B cell (primary cell): Measurements from ENCODE around the gene MYL11. TPM values are rescaled to one million over a fixed set of nuclear protein-coding genes. Genes with fewer than 3 reads are reported as not detected.
A peak's percentile ranks its signal among the peaks of the same experiment; 100 is the strongest.

Experiments used
- ATAC-seq: fragments of 200-7000 bp; cut with Tn5 transposase; one replicate; pipeline ENCODE4 v1.10.0; 2021; ENCODE audit warnings: low read depth, mild to moderate bottlenecking, moderate number of reproducible peaks, moderate library complexity
- CTCF ChIA-PET: fragments of 350-600 bp; sonication (Branson Sonifier 250); formaldehyde crosslinking; loops from one replicate; lab custom pipeline; 2021; ENCODE audit warnings: antibody characterized with exemption, inconsistent platforms; lab: Charles Lee
- POLR2A ChIA-PET: fragments of 350-600 bp; sonication (Branson Sonifier 250); formaldehyde crosslinking; loops from one replicate; lab custom pipeline; 2021; ENCODE audit warnings: antibody characterized with exemption; lab: Charles Lee
- DNase-seq: peaks from one replicate; pipeline ENCODE4 v3.0.0; 2013
- H2AFZ ChIP-seq: 2 replicates; pipeline ENCODE4 v1.6.1; 2012; ENCODE audit warnings: mild to moderate bottlenecking, low read depth, low read length; ENCODE audit not compliant: insufficient read depth, poor library complexity, severe bottlenecking
- H3K27ac ChIP-seq, 2 donors: 1 replicate in 1 of 2; 2 replicates in 1 of 2; pipeline ENCODE4 v1.5.1; 2012 to 2013; ENCODE audit warnings: low read length in 2 of 2, mild to moderate bottlenecking in 2 of 2, moderate library complexity in 1 of 2
- H3K27me3 ChIP-seq, 4 experiments: fragments of 200-600 bp in 1 of 4; sonication (generic) in 1 of 4; replicated peaks in 1 of 4; 1 replicate in 2 of 4; 2 replicates in 2 of 4; pipeline versions ENCODE4 v1.6.1 to v1.7.0; 2013 to 2016; ENCODE audit warnings: low read length in 3 of 4, mild to moderate bottlenecking in 2 of 4, mixed read lengths in 1 of 4, moderate library complexity in 1 of 4; ENCODE audit not compliant: insufficient read depth in 4 of 4, control insufficient read depth in 3 of 4; ENCODE audit errors: control extremely low read depth in 1 of 4
- H3K36me3 ChIP-seq, 2 experiments: replicated peaks in 1 of 2; 1 replicate in 1 of 2; 2 replicates in 1 of 2; pipeline versions ENCODE4 v1.6.1 to v1.7.1; 2013; ENCODE audit warnings: low read length in 1 of 2; ENCODE audit not compliant: insufficient read depth in 2 of 2, control insufficient read depth in 1 of 2; ENCODE audit errors: control extremely low read depth in 1 of 2, extremely low read depth in 1 of 2
- H3K4me1 ChIP-seq, 2 donors: fragments of 200-600 bp in 1 of 2; sonication (generic) in 1 of 2; 1 replicate in 1 of 2; 2 replicates in 1 of 2; pipeline versions ENCODE4 v1.5.1 to v1.6.1; 2013 to 2017; ENCODE audit warnings: low read length in 2 of 2; ENCODE audit not compliant: control insufficient read depth in 2 of 2, insufficient read depth in 2 of 2
- H3K4me2 ChIP-seq: replicated peaks from 2 replicates; pipeline ENCODE3; 2012; ENCODE audit warnings: mild to moderate bottlenecking, low read depth, low read length; ENCODE audit not compliant: poor library complexity, severe bottlenecking
- H3K4me3 ChIP-seq, 5 experiments: fragments of 200-600 bp in 1 of 5; sonication (generic) in 1 of 5; 1 replicate in 3 of 5; 2 replicates in 2 of 5; pipeline versions ENCODE4 v1.5.1 to v1.7.0; 2011 to 2016; ENCODE audit warnings: low read length in 4 of 5, mild to moderate bottlenecking in 4 of 5, low read depth in 2 of 5, control low read depth in 1 of 5, moderate library complexity in 1 of 5; ENCODE audit not compliant: insufficient read depth in 1 of 5; ENCODE audit errors: control extremely low read depth in 1 of 5, extremely low read depth in 1 of 5
- H3K79me2 ChIP-seq: fragments of 200-600 bp; sonication (generic); one replicate; pipeline ENCODE4 v1.6.0; 2016; ENCODE audit warnings: low read length; ENCODE audit not compliant: control insufficient read depth, insufficient read depth
- H3K9ac ChIP-seq: fragments of 200-600 bp; sonication (generic); 2 replicates; pipeline ENCODE4 v1.6.1; 2017; ENCODE audit warnings: mild to moderate bottlenecking, low read length, moderate library complexity
- H3K9me3 ChIP-seq, 3 donors: one replicate each; pipeline versions ENCODE4 v1.6.1 to v1.7.1; 2013; ENCODE audit warnings: low read length in 2 of 3; ENCODE audit not compliant: control insufficient read depth in 2 of 3, insufficient read depth in 1 of 3; ENCODE audit errors: control extremely low read depth in 1 of 3
- H4K20me1 ChIP-seq: 2 replicates; pipeline ENCODE4 v1.6.0; 2012; ENCODE audit warnings: mild to moderate bottlenecking, low read length; ENCODE audit not compliant: insufficient read depth, control insufficient read depth, poor library complexity, severe bottlenecking
- H3K27ac Mint-ChIP-seq: one replicate; pipeline ENCODE4 v1.8.0; 2021; ENCODE audit warnings: mixed read lengths
- H3K27me3 Mint-ChIP-seq: one replicate; pipeline ENCODE4 v1.8.0; 2021; ENCODE audit warnings: mixed read lengths
- H3K4me1 Mint-ChIP-seq: one replicate; pipeline ENCODE4 v1.8.0; 2021; ENCODE audit warnings: mixed read lengths
- H3K4me3 Mint-ChIP-seq: one replicate; pipeline ENCODE4 v1.8.0; 2021; ENCODE audit warnings: mixed read lengths
- H3K9me3 Mint-ChIP-seq: one replicate; pipeline ENCODE4 v1.8.0; 2022; ENCODE audit warnings: mixed read lengths; ENCODE audit not compliant: insufficient read depth
- EZH2 ChIP-seq: IDR thresholded peaks from 2 replicates; pipeline ENCODE4 v1.6.1; 2012; ENCODE audit warnings: borderline replicate concordance, low read depth, mild to moderate bottlenecking, moderate library complexity, low read length; ENCODE audit not compliant: insufficient read depth, poor library complexity, severe bottlenecking
- WGBS: methylation state at CpG from one replicate; pipeline ENCODE4 v1.1.5; 2013; ENCODE audit warnings: missing lambda C conversion rate; ENCODE audit not compliant: insufficient coverage; 5-methylcytosine and 5-hydroxymethylcytosine counted together
- intact Hi-C: fragments of 100-400 bp; cut with micrococcal nuclease; formaldehyde crosslinking; loops from one replicate; pipeline ENCODE4 v1.10.0; 2022
- polyA plus RNA-seq: library from polyadenylated mRNA; depleted of rRNA; stranded (reverse); fragments of >200 nt; gene quantifications from 2 replicates; pipeline ENCODE4 v1.2.3, GENCODE V29; 2012
- total RNA-seq, 2 donors: library from RNA; stranded (reverse); fragments of 120-200 nt in 1 of 2; gene quantifications; 1 replicate in 1 of 2; 2 replicates in 1 of 2; pipeline versions ENCODE4 v1.2.3 to v1.2.4, GENCODE V29; 2013 to 2022
- TF ChIP-seq, protein P1 (sequence below): fragments of 200-600 bp; IDR thresholded peaks from one replicate; pipeline ENCODE4 v1.8.0; 2022; ENCODE audit warnings: antibody characterized with exemption, mild to moderate bottlenecking

MYL11 gene
- total and polyA plus RNA-seq, 2 donors (not counting 1 experiment from before 2014, with no cell fraction given): 3.6 TPM; not detected in 1

DNA sequence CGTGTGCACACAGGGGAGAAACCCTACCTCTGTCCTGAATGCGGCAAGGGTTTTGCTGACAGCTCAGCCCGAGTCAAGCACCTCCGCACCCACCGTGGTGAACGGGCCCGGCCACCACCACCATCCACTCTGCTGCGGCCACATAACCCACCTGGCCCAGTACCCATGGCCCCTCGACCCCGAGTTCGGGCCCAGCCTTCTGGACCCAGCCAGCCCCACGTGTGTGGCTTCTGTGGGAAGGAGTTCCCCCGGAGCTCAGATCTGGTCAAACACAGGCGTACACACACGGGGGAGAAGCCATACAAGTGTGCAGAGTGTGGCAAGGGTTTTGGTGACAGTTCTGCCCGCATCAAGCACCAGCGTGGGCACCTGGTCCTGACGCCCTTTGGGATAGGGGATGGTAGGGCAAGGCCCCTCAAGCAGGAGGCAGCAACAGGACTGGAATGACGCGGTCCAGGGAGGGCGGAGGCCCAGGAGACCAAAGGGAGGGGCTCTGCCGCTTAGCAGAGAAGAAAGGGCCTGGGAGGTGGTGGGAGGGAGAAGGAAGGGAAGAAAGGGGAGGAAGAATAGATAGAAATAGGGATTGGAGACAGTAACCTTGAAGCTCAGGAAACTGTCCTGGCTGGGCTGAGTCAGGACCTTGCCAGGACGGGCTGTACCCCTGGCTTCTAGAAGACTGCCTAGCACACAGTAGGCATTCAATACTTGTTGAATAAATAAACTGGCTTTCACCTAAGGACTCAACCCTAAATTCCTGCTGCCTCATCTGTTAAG lies 24.2 kb downstream of the MYL11 start:
- Mint-ChIP-seq H3K4me3 (peak overlapping the region; percentile 45), H3K4me1 (peaks cover 30% of the 10 kb centered on the region), H3K27me3 (peaks cover 4% of the 10 kb centered on the region), H3K27ac (no peak overlapping the region), H3K9me3 (no peaks in the 10 kb centered on the region)
- no peak overlapping the region for H3K4me2 ChIP-seq
- TF ChIP-seq EZH2: no peak
- TF ChIP-seq, protein P1, sequence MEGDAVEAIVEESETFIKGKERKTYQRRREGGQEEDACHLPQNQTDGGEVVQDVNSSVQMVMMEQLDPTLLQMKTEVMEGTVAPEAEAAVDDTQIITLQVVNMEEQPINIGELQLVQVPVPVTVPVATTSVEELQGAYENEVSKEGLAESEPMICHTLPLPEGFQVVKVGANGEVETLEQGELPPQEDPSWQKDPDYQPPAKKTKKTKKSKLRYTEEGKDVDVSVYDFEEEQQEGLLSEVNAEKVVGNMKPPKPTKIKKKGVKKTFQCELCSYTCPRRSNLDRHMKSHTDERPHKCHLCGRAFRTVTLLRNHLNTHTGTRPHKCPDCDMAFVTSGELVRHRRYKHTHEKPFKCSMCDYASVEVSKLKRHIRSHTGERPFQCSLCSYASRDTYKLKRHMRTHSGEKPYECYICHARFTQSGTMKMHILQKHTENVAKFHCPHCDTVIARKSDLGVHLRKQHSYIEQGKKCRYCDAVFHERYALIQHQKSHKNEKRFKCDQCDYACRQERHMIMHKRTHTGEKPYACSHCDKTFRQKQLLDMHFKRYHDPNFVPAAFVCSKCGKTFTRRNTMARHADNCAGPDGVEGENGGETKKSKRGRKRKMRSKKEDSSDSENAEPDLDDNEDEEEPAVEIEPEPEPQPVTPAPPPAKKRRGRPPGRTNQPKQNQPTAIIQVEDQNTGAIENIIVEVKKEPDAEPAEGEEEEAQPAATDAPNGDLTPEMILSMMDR: no peak
- ATAC-seq (no peak), DNase-seq (no peak)
- no peak overlapping the region for H3K9ac ChIP-seq
- POLR2A ChIA-PET: interaction anchor here (0.6 to 1.4 kb wide), 4 partner anchors 8 to 234 kb away, joined by 4 to 6 read pairs (median 4); partner anchors contain the start of gene ZNF771
- no peak overlapping the region for H2AFZ ChIP-seq
- no peaks in the 10 kb centered on the region for H3K9me3 ChIP-seq
- H3K27me3 ChIP-seq: no peaks in the 10 kb centered on the region
- no peak overlapping the region for H3K4me3 ChIP-seq
- H3K36me3 ChIP-seq: peaks cover 0 to 16% of the 10 kb centered on the region in 2 experiments
- peaks cover 30% of the 10 kb centered on the region for H3K79me2 ChIP-seq
- CTCF ChIA-PET: interaction anchor here (2.2 to 5.0 kb wide), 2 partner anchors 10 to 16 kb away, joined by 5 to 65 read pairs; partner anchors contain the start of genes SEPTIN1 and ZNF771
- H3K27ac ChIP-seq: no peak overlapping the region
- peaks cover 16 to 39% of the 10 kb centered on the region in 2 donors for H3K4me1 ChIP-seq
- 85% methylated on average over 23 of the region's 23 CpGs for WGBS
- peaks cover 25% of the 10 kb centered on the region for H4K20me1 ChIP-seq
- intact Hi-C loops: loop anchor here (10.0 kb wide), 1 partner anchor 534 kb away; the partner anchor contains the start of gene CDIPT
